ENCODE results near the gene DCAF8. TPM values are rescaled to one million over a fixed set of nuclear protein-coding genes. Genes with fewer than 3 reads are reported as not detected.

DCAF8 gene
- total and polyA plus RNA-seq, 2 of the 4 experiments (the other 2 are of a cell fraction), result 83.3 to 83.8 TPM

- TF ChIP-seq USF2 (IDR thresholded peaks at IDR 0.05; ENCODE audit: low read depth, low read length), result no peak
- no peak for TF ChIP-seq MAFK (IDR thresholded peaks at IDR 0.05; ENCODE audit: low read depth, low read length)
- no peak for TF ChIP-seq NFE2L2 (IDR thresholded peaks at IDR 0.05; ENCODE audit: low read depth, low read length)
- no peak for TF ChIP-seq FOS (IDR thresholded peaks at IDR 0.05; ENCODE audit: low read depth, low read length)
- no peak for TF ChIP-seq RFX5 (IDR thresholded peaks at IDR 0.05; ENCODE audit: low read depth, low read length)
- TF ChIP-seq CHD1 (IDR thresholded peaks at IDR 0.05; ENCODE audit: low read depth, low read length), result no peak
- no peak for TF ChIP-seq BHLHE40 (IDR thresholded peaks at IDR 0.05; ENCODE audit: low read depth, low read length)
- no peak for TF ChIP-seq CTCF (conservative IDR thresholded peaks at IDR 0.05; ENCODE audit: low read depth, low read length)
- no peak for TF ChIP-seq MAZ (IDR thresholded peaks at IDR 0.05; ENCODE audit: borderline replicate concordance, low read depth, low read length)
- no peak for TF ChIP-seq SMC3 (IDR thresholded peaks at IDR 0.05; ENCODE audit: low read depth, low read length)
- TF ChIP-seq MXI1 (IDR thresholded peaks at IDR 0.05; ENCODE audit: borderline replicate concordance, low read depth, low read length), result no peak
- TF ChIP-seq POLR2A (IDR thresholded peaks at IDR 0.05; ENCODE audit: low read depth, low read length), result no peak
- TF ChIP-seq, protein P1, sequence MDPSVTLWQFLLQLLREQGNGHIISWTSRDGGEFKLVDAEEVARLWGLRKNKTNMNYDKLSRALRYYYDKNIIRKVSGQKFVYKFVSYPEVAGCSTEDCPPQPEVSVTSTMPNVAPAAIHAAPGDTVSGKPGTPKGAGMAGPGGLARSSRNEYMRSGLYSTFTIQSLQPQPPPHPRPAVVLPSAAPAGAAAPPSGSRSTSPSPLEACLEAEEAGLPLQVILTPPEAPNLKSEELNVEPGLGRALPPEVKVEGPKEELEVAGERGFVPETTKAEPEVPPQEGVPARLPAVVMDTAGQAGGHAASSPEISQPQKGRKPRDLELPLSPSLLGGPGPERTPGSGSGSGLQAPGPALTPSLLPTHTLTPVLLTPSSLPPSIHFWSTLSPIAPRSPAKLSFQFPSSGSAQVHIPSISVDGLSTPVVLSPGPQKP (IDR thresholded peaks at IDR 0.05; ENCODE audit: borderline replicate concordance, low read depth, low read length), result no peak
- TF ChIP-seq CEBPB (IDR thresholded peaks at IDR 0.05; ENCODE audit: low read depth, low read length), result no peak
- TF ChIP-seq RCOR1 (IDR thresholded peaks at IDR 0.05; ENCODE audit: insufficient replicate concordance, low read length), result no peak
- TF ChIP-seq RAD21 (IDR thresholded peaks at IDR 0.05; ENCODE audit: low read length), result no peak
Observed at GRCh38 chr1:160237558-160237957, 24.8 kb downstream of the DCAF8 start.

More at GRCh38 chr1:160237558-160237957, 24.8 kb downstream of the DCAF8 start:
- DNase-seq (no peak), ATAC-seq (ENCODE audit: low read depth) (no peak)
- Histone ChIP-seq H2BK5ac (ENCODE audit: low read depth, low read length, poor library complexity, severe bottlenecking) (no peak overlapping the region), H3K23ac (ENCODE audit: low read depth, low read length) (no peak overlapping the region), H4K91ac (ENCODE audit: insufficient read depth, low read depth, low read length) (no peak overlapping the region), H3K9me3 (ENCODE audit: control insufficient read depth, insufficient read depth, low read length) (no peaks in the 10 kb centered on the region), H2AFZ (replicated peaks; ENCODE audit: low read length, poor library complexity) (no peak overlapping the region), H3K18ac (ENCODE audit: low read depth, low read length) (no peak overlapping the region), H3K27me3 (ENCODE audit: control insufficient read depth, insufficient read depth, low read length) (no peaks in the 10 kb centered on the region), H3K4me1 (ENCODE audit: control insufficient read depth, insufficient read depth, low read length) (no peaks in the 10 kb centered on the region), H4K20me1 (ENCODE audit: insufficient read depth, low read length) (no peaks in the 10 kb centered on the region), H3K27ac (ENCODE audit: insufficient read depth, low read length) (no peak overlapping the region), H2AK9ac (replicated peaks; ENCODE audit: low read depth, low read length, poor library complexity) (no peak overlapping the region), H2BK120ac (ENCODE audit: low read depth, low read length) (no peak overlapping the region), H3K4ac (ENCODE audit: low read depth, low read length) (no peak overlapping the region), H4K5ac (ENCODE audit: low read depth, low read length) (no peak overlapping the region), H3K4me3 (ENCODE audit: insufficient read depth, low read depth, low read length) (no peak overlapping the region), H3K79me1 (ENCODE audit: low read depth in 1 of 2, low read length in 2 of 2) (peaks cover 4 to 12% of the 10 kb centered on the region in 2 experiments; a peak in 3 of 4 replicates), H2BK20ac (ENCODE audit: low read depth, low read length) (no peak overlapping the region), H3K36me3 (ENCODE audit: control insufficient read depth, insufficient read depth, low read length) (peaks cover 44% of the 10 kb centered on the region), H3K14ac (replicated peaks; ENCODE audit: low read depth, low read length) (no peak overlapping the region), H4K8ac (ENCODE audit: low read depth in 2 of 2, low read length in 2 of 2) (no peak overlapping the region), H2AK5ac (ENCODE audit: low read depth, low read length) (no peak overlapping the region), H3K4me2 (ENCODE audit: low read depth, low read length) (no peak overlapping the region), H3K56ac (ENCODE audit: extremely low read depth, insufficient read depth, low read length) (no peak overlapping the region), H3K9ac (ENCODE audit: low read depth, low read length) (no peak overlapping the region), H2BK15ac (ENCODE audit: low read depth, low read length) (no peak overlapping the region), H3K9me1 (ENCODE audit: insufficient read depth, low read length) (no peaks in the 10 kb centered on the region; the same call in 1 of the 2 replicates)
- POLR2A ChIA-PET (ENCODE audit: unreplicated experiment), result no interaction called here
- in situ Hi-C loops (cut with MboI; ENCODE audit: low sequenced_read_pairs) (no loop called here), dilution Hi-C loops (cut with HindIII; ENCODE audit: low sequenced_read_pairs, unreplicated experiment) (no loop called here), intact Hi-C loops (cut with micrococcal nuclease) (loop anchor here (5.0 kb wide), 1 partner anchor 80 kb away; no protein-coding TSS in a partner anchor)
- 100% methylated on average over 1 of the region's 2 CpGs; no CpG with 5 or more reads in 1 of the 2 experiments for WGBS, 2 experiments (ENCODE audit: extremely low coverage in 2 of 2, insufficient read length in 1 of 2)
- BruUV-seq (replicated peaks), result no TSS peak
- CTCF ChIA-PET, result interaction anchor here (1.2 kb wide), 1 partner anchor 152 kb away, joined by 3 read pairs; no protein-coding TSS in a partner anchor

Measured in IMR-90 (cell line).